Osteoblast (primary cell): ENCODE data around the gene DSCAML1. TPM values are rescaled to one million over a fixed set of nuclear protein-coding genes. Genes with fewer than 3 reads are reported as not detected.

Source experiments
- DNase-seq: peaks from one replicate; pipeline ENCODE4 v3.0.0; 2011; ENCODE audit warnings: low spot score, mixed read lengths; ENCODE audit not compliant: insufficient read length; ENCODE audit errors: missing footprints
- H2AFZ ChIP-seq: 2 replicates; pipeline ENCODE4 v1.6.0; 2011; ENCODE audit warnings: mild to moderate bottlenecking, low read length
- H3K27ac ChIP-seq: 2 replicates; pipeline ENCODE4 v1.5.1; 2011; ENCODE audit warnings: mild to moderate bottlenecking, low read depth, low read length, moderate library complexity
- H3K27me3 ChIP-seq: 2 replicates; pipeline ENCODE4 v1.6.0; 2012; ENCODE audit warnings: mild to moderate bottlenecking, control low read depth, inconsistent platforms, low read length, moderate library complexity; ENCODE audit not compliant: insufficient read depth
- H3K36me3 ChIP-seq: 2 replicates; pipeline ENCODE4 v1.5.1; 2011; ENCODE audit warnings: mild to moderate bottlenecking, low read length, control low read depth, moderate library complexity; ENCODE audit not compliant: insufficient read depth
- H3K4me1 ChIP-seq: 2 replicates; pipeline ENCODE4 v1.5.1; 2011; ENCODE audit warnings: mild to moderate bottlenecking, low read length, control low read depth, moderate library complexity; ENCODE audit not compliant: insufficient read depth
- H3K4me2 ChIP-seq: 2 replicates; pipeline ENCODE4 v1.6.0; 2011; ENCODE audit warnings: mild to moderate bottlenecking, low read length; ENCODE audit not compliant: insufficient read depth
- H3K4me3 ChIP-seq: fragments of 200-600 bp; sonication (generic); 3 replicates; pipeline ENCODE4 v1.5.1; 2012; ENCODE audit warnings: mild to moderate bottlenecking, low read length, inconsistent platforms; ENCODE audit not compliant: insufficient read depth
- H3K79me2 ChIP-seq: 2 replicates; pipeline ENCODE4 v1.6.0; 2012; ENCODE audit warnings: mild to moderate bottlenecking, low read length, control low read depth, inconsistent platforms; ENCODE audit not compliant: insufficient read depth
- H3K9me3 ChIP-seq: 2 replicates; pipeline ENCODE4 v1.5.1; 2011; ENCODE audit warnings: low read depth, low read length, control low read depth
- H4K20me1 ChIP-seq: 2 replicates; pipeline ENCODE4 v1.6.0; 2012; ENCODE audit warnings: mild to moderate bottlenecking, low read length, control low read depth; ENCODE audit not compliant: insufficient read depth
- total RNA-seq: library from RNA; depleted of rRNA; stranded (reverse); fragments of >200 nt; gene quantifications from 2 replicates; pipeline ENCODE4 v1.2.3, GENCODE V29; 2012
- TF ChIP-seq, protein P1 (sequence below): IDR thresholded peaks from 2 replicates; pipeline ENCODE4 v1.5.1; 2011; ENCODE audit warnings: mild to moderate bottlenecking, low read depth, low read length, moderate library complexity; ENCODE audit errors: extremely low read depth

The DSCAML1 gene
- total RNA-seq, 1 donor, result not detected

DNA sequence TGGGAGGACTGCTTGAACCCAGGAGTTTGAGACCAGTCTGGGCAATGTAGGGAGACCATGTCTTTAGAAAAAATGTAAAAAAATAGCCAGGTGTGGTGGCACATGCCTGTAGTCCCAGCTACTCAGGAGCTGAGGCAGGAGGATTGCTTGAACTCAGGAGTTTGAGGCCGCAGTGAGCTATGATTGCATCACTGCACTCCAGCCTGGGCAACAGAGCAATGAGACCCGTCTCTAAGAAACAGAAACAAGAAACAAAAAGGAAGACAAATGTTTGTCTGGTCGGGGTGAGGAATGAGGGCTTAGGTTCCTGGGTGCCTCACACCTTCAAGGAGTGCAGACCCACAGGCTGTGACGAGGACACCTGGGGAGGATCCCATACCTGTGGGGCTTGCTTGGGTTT lies 277.4 kb downstream of the DSCAML1 start:
- no peak overlapping the region for H3K4me3 ChIP-seq
- peaks cover 6% of the 10 kb centered on the region for H3K4me1 ChIP-seq
- TF ChIP-seq, protein P1, sequence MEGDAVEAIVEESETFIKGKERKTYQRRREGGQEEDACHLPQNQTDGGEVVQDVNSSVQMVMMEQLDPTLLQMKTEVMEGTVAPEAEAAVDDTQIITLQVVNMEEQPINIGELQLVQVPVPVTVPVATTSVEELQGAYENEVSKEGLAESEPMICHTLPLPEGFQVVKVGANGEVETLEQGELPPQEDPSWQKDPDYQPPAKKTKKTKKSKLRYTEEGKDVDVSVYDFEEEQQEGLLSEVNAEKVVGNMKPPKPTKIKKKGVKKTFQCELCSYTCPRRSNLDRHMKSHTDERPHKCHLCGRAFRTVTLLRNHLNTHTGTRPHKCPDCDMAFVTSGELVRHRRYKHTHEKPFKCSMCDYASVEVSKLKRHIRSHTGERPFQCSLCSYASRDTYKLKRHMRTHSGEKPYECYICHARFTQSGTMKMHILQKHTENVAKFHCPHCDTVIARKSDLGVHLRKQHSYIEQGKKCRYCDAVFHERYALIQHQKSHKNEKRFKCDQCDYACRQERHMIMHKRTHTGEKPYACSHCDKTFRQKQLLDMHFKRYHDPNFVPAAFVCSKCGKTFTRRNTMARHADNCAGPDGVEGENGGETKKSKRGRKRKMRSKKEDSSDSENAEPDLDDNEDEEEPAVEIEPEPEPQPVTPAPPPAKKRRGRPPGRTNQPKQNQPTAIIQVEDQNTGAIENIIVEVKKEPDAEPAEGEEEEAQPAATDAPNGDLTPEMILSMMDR, result no peak
- H3K27ac ChIP-seq, result no peak overlapping the region
- no peaks in the 10 kb centered on the region for H3K36me3 ChIP-seq
- no peaks in the 10 kb centered on the region for H3K27me3 ChIP-seq
- H4K20me1 ChIP-seq, result no peaks in the 10 kb centered on the region
- DNase-seq, result no peak
- no peaks in the 10 kb centered on the region for H3K79me2 ChIP-seq
- H2AFZ ChIP-seq, result no peak overlapping the region
- no peak overlapping the region for H3K4me2 ChIP-seq
- H3K9me3 ChIP-seq, result no peaks in the 10 kb centered on the region

DNA sequence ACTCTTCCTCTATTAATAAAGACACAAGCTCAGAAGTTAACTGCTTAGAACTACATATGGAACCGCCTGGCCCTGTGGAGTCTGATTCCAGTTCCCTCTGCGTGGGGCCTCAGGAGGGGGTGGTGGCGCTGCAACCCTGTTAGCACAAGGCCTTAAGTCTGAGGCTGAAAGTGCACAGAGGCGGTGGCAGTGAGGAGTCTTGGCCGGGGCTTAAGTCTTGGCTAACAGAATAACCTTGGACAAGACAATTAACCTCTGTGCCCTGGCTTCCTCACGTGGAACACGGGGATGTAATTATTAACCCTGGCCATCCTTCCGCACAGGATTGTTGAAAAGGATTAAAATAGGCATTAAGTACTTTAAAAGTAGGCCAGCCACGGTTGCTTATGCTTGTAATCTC lies 277.8 kb downstream of the DSCAML1 start:
- Histone ChIP-seq H3K4me1 (peaks cover 6% of the 10 kb centered on the region), H3K36me3 (no peaks in the 10 kb centered on the region), H3K4me3 (no peak overlapping the region), H3K9me3 (no peaks in the 10 kb centered on the region), H3K27ac (no peak overlapping the region), H4K20me1 (no peaks in the 10 kb centered on the region), H3K79me2 (no peaks in the 10 kb centered on the region), H3K27me3 (no peaks in the 10 kb centered on the region), H3K4me2 (no peak overlapping the region), H2AFZ (no peak overlapping the region)
- TF ChIP-seq, protein P1, result no peak
- no peak for DNase-seq

DNA sequence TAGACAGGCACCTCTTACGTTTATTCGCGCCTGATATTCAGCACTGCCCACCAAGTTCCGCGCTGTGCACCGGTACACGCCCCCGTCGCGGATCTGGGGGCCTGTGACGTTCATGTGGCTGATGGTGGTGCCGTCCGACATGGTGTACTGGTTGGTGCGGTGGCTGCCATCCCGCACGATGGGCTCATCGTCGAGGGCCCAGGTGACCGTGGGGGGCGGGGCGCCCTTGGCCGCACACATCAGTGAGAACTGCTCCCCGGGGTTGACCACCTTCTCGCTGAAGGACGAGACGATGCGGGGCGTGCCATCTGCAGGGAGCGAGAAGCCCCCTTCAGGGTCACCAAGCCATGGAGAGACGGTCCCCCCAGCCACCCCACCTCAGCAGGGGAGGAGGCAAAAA lies 278.6 kb downstream of the DSCAML1 start:
- H3K27me3 ChIP-seq, result peaks cover 4% of the 10 kb centered on the region
- H2AFZ ChIP-seq, result no peak overlapping the region
- no peaks in the 10 kb centered on the region for H3K79me2 ChIP-seq

DNA sequence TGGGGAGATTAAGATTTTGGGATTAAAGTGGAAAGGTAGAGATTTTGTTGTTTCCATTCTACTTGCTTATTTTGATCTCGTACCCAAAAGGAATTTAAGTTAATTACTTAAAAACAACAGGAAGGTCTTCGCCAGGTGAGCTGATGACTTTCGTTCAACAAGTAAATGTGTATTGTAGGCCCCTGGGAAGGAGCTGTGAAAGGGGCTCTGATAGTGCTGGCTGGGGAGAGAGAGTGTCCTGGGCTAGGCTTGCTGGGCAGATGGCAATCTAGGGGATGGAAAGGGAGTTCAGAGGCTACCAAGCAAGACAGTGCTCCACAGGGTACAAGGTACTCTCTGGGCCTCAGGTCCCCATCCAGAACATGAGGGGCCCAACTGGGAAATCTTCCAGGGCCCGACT lies 279.9 kb downstream of the DSCAML1 start:
- TF ChIP-seq, protein P1, result no peak
- Histone ChIP-seq H3K4me2 (no peak overlapping the region), H3K27ac (no peak overlapping the region), H4K20me1 (no peaks in the 10 kb centered on the region), H3K36me3 (no peaks in the 10 kb centered on the region), H3K9me3 (no peaks in the 10 kb centered on the region), H2AFZ (no peak overlapping the region), H3K27me3 (peaks cover 4% of the 10 kb centered on the region), H3K4me3 (no peak overlapping the region), H3K4me1 (no peaks in the 10 kb centered on the region), H3K79me2 (no peaks in the 10 kb centered on the region)
- DNase-seq, result no peak

More for the DNA sequence above, 278.6 kb downstream of the DSCAML1 start:
- Histone ChIP-seq H3K4me3 (no peak overlapping the region), H3K4me1 (peaks cover under 1% of the 10 kb centered on the region), H3K36me3 (no peaks in the 10 kb centered on the region), H3K9me3 (no peaks in the 10 kb centered on the region), H3K4me2 (no peak overlapping the region), H4K20me1 (no peaks in the 10 kb centered on the region), H3K27ac (no peak overlapping the region)
- DNase-seq, result no peak
- TF ChIP-seq, protein P1, result no peak
